Spinal cord (tissue), 10 donors: ENCODE measurements around the gene PPP1R37. TPM values are rescaled to one million over a fixed set of nuclear protein-coding genes. Genes with fewer than 3 reads are reported as not detected.

ENCODE experiments used
- DNase-seq, 6 donors: peaks; one replicate each; pipeline versions ENCODE4 v3.0.0 to v3.0.0-alpha.2; 2013 to 2015; ENCODE audit warnings: low spot score in 6 of 6, low read depth in 4 of 6
- H3K27ac ChIP-seq: one replicate; pipeline ENCODE4 v1.5.1; 2013; ENCODE audit warnings: low read depth, low read length, control low read depth
- H3K27me3 ChIP-seq: one replicate; pipeline ENCODE4 v1.6.1; 2013; ENCODE audit warnings: low read length; ENCODE audit not compliant: control insufficient read depth, insufficient read depth
- H3K36me3 ChIP-seq: one replicate; pipeline ENCODE4 v1.6.1; 2013; ENCODE audit warnings: low read length; ENCODE audit not compliant: control insufficient read depth, insufficient read depth
- H3K4me1 ChIP-seq: one replicate; pipeline ENCODE4 v1.6.1; 2013; ENCODE audit warnings: low read length; ENCODE audit not compliant: control insufficient read depth, insufficient read depth
- H3K4me3 ChIP-seq: one replicate; pipeline ENCODE4 v1.5.1; 2013; ENCODE audit warnings: low read depth, low read length, control low read depth
- H3K9me3 ChIP-seq: one replicate; pipeline ENCODE4 v1.6.1; 2013; ENCODE audit warnings: low read length; ENCODE audit not compliant: control insufficient read depth, insufficient read depth
- WGBS: methylation state at CpG from one replicate; pipeline ENCODE4 v1.1.5; 2013; ENCODE audit warnings: missing lambda C conversion rate; ENCODE audit not compliant: insufficient coverage; 5-methylcytosine and 5-hydroxymethylcytosine counted together
- long read RNA-seq, 4 donors: transcript quantifications; one replicate each; lab custom pipeline, GENCODE V29; 2026
- polyA plus RNA-seq, 2 donors: library from polyadenylated mRNA; unstranded; fragments of 120-200 nt; gene quantifications; one replicate each; pipeline ENCODE4 v1.2.1, GENCODE V29; 2013; ENCODE audit not compliant: insufficient read length in 2 of 2
- total RNA-seq, 2 donors: library from RNA; depleted of rRNA in 1 of 2; stranded (reverse); fragments of 120-200 nt in 1 of 2; fragments of >200 nt in 1 of 2; gene quantifications; one replicate each; pipeline versions ENCODE4 v1.2.3 to v1.2.4, GENCODE V29; 2013 to 2014
- donor health status: healthy.

Gene PPP1R37
- total RNA-seq, result 10 to 100 TPM; 14.4 to 25.8 TPM
- polyA plus RNA-seq, result 10 to 100 TPM; 37.2 to 39.6 TPM
- long read RNA-seq, donor 1, transcript PPP1R37-201 (13 exons, 3,163 nt), result major isoform, 14 of 21 reads
- long read RNA-seq, donor 1, transcript PPP1R37-204 (3 exons, 1,719 nt), result minor isoform, 7 of 21 reads
- long read RNA-seq, donor 1, partial matches to known transcripts, result 0 of 21 reads
- long read RNA-seq, donor 1, other reads (novel, unspliced or antisense), result 0 of 21 reads
- long read RNA-seq, donor 2, partial matches to known transcripts, result 8 of 10 reads
- long read RNA-seq, donor 2, other reads (novel, unspliced or antisense), result 0 of 10 reads
- long read RNA-seq, donor 3, partial matches to known transcripts, result 0 of 7 reads
- long read RNA-seq, donor 3, other reads (novel, unspliced or antisense), result 0 of 7 reads
- long read RNA-seq, donor 4, partial matches to known transcripts, result 0 of 4 reads
- long read RNA-seq, donor 4, other reads (novel, unspliced or antisense), result 0 of 4 reads

GRCh38 chr19:45092747-45093678 lies at the start of gene PPP1R37:
PPP1R37 (plus strand) TSS chr19:45093179; CDS start chr19:45093326, 147 bp downstream.
- H3K27me3 ChIP-seq, result no peaks in the 10 kb centered on the region
- peaks cover 42% of the 10 kb centered on the region for H3K36me3 ChIP-seq
- under 1% methylated on average over 103 of the region's 103 CpGs for WGBS
- H3K4me3 ChIP-seq, result peak within 1 kb of the TSS; percentile 88
- peaks cover 66% of the 10 kb centered on the region for H3K4me1 ChIP-seq
- no peaks in the 10 kb centered on the region for H3K9me3 ChIP-seq
- peak; percentile 90 to 99 (median 96) for DNase-seq
- H3K27ac ChIP-seq, result peak within 1 kb of the TSS; percentile 97

GRCh38 chr19:45045671-45046353 lies 47.2 kb upstream of the PPP1R37 start:
- peak in 5 of 6 donors; percentile 57 to 88 (median 77) for DNase-seq
- Histone ChIP-seq H3K4me1 (peaks cover 37% of the 10 kb centered on the region), H3K27me3 (no peaks in the 10 kb centered on the region), H3K9me3 (no peaks in the 10 kb centered on the region), H3K36me3 (peaks cover 47% of the 10 kb centered on the region), H3K27ac (peak overlapping the region; percentile 83), H3K4me3 (no peak overlapping the region)
- WGBS, result 40% methylated on average over 12 of the region's 14 CpGs

GRCh38 chr19:45046355-45046754 lies 46.6 kb upstream of the PPP1R37 start:
- WGBS, result 89% methylated on average over 5 of the region's 7 CpGs
- peak overlapping the region; percentile 83 for H3K27ac ChIP-seq
- no peak for DNase-seq
- H3K36me3 ChIP-seq, result peaks cover 42% of the 10 kb centered on the region
- no peaks in the 10 kb centered on the region for H3K9me3 ChIP-seq
- peaks cover 36% of the 10 kb centered on the region for H3K4me1 ChIP-seq
- H3K4me3 ChIP-seq, result no peak overlapping the region
- no peaks in the 10 kb centered on the region for H3K27me3 ChIP-seq

- 100% methylated on average over 3 of the region's 7 CpGs for WGBS
- no peaks in the 10 kb centered on the region for H3K9me3 ChIP-seq
- DNase-seq, result no peak
- no peaks in the 10 kb centered on the region for H3K27me3 ChIP-seq
- H3K4me3 ChIP-seq, result no peak overlapping the region
- H3K27ac ChIP-seq, result no peak overlapping the region
- peaks cover 36% of the 10 kb centered on the region for H3K4me1 ChIP-seq
- H3K36me3 ChIP-seq, result peaks cover 42% of the 10 kb centered on the region
These were observed 45.7 kb upstream of the PPP1R37 start for GRCh38 chr19:45047188-45047797.

GRCh38 chr19:45049073-45049736 lies 43.8 kb upstream of the PPP1R37 start:
- peak in 1 of 6 donors; percentile 25 for DNase-seq
- Histone ChIP-seq H3K9me3 (no peaks in the 10 kb centered on the region), H3K36me3 (peaks cover 39% of the 10 kb centered on the region), H3K4me3 (no peak overlapping the region), H3K27me3 (no peaks in the 10 kb centered on the region), H3K27ac (no peak overlapping the region), H3K4me1 (peaks cover 36% of the 10 kb centered on the region)
- WGBS, result 92% methylated on average over 8 of the region's 8 CpGs

GRCh38 chr19:45050036-45050435 lies 42.9 kb upstream of the PPP1R37 start:
- H3K27me3 ChIP-seq, result no peaks in the 10 kb centered on the region
- no peak overlapping the region for H3K27ac ChIP-seq
- no peak overlapping the region for H3K4me3 ChIP-seq
- peaks cover 37% of the 10 kb centered on the region for H3K36me3 ChIP-seq
- 85% methylated on average over 5 of the region's 6 CpGs for WGBS
- H3K9me3 ChIP-seq, result no peaks in the 10 kb centered on the region
- peaks cover 30% of the 10 kb centered on the region for H3K4me1 ChIP-seq
- DNase-seq, result no peak

GRCh38 chr19:45051929-45052579 lies 40.9 kb upstream of the PPP1R37 start:
- H3K27ac ChIP-seq, result no peak overlapping the region

GRCh38 chr19:45056831-45057230 lies 36.1 kb upstream of the PPP1R37 start:
- 85% methylated on average over 8 of the region's 8 CpGs for WGBS
- no peaks in the 10 kb centered on the region for H3K4me1 ChIP-seq
- no peaks in the 10 kb centered on the region for H3K27me3 ChIP-seq
- no peak overlapping the region for H3K27ac ChIP-seq
- H3K4me3 ChIP-seq, result no peak overlapping the region
- peaks cover 89% of the 10 kb centered on the region for H3K36me3 ChIP-seq
- no peaks in the 10 kb centered on the region for H3K9me3 ChIP-seq
- no peak for DNase-seq

More at GRCh38 chr19:45051929-45052579, 40.9 kb upstream of the PPP1R37 start:
- peaks cover 11% of the 10 kb centered on the region for H3K4me1 ChIP-seq
- no peak overlapping the region for H3K4me3 ChIP-seq
- H3K9me3 ChIP-seq, result no peaks in the 10 kb centered on the region
- H3K36me3 ChIP-seq, result peaks cover 56% of the 10 kb centered on the region
- WGBS, result 82% methylated on average over 8 of the region's 9 CpGs
- DNase-seq, result no peak
- no peaks in the 10 kb centered on the region for H3K27me3 ChIP-seq
